Hepatocyte (in vitro differentiated cells): ENCODE results near the gene NUP62. TPM values are rescaled to one million over a fixed set of nuclear protein-coding genes. Genes with fewer than 3 reads are reported as not detected.

Source experiments
- DNase-seq: peaks from one replicate; pipeline ENCODE4 v3.0.0-alpha.2; 2016; ENCODE audit warnings: low spot score
- H2AFZ ChIP-seq: fragments of 200-600 bp; sonication (generic); 2 replicates; pipeline ENCODE4 v1.6.0; 2016; ENCODE audit warnings: antibody characterized with exemption, mild to moderate bottlenecking
- H3K27ac ChIP-seq: fragments of 200-600 bp; sonication (generic); 2 replicates; pipeline ENCODE4 v1.5.1; 2016; ENCODE audit warnings: mild to moderate bottlenecking
- H3K27me3 ChIP-seq: fragments of 200-600 bp; sonication (generic); 2 replicates; pipeline ENCODE4 v1.6.1; 2016
- H3K36me3 ChIP-seq: fragments of 200-600 bp; sonication (generic); replicated peaks from 2 replicates; pipeline ENCODE4 v1.5.1; 2016; ENCODE audit warnings: low read depth; ENCODE audit not compliant: insufficient read depth
- H3K4me1 ChIP-seq: fragments of 200-600 bp; sonication (generic); 2 replicates; pipeline ENCODE4 v1.5.1; 2016; ENCODE audit warnings: mild to moderate bottlenecking, moderate library complexity; ENCODE audit not compliant: insufficient read depth
- H3K4me2 ChIP-seq: fragments of 200-600 bp; sonication (generic); 2 replicates; pipeline ENCODE4 v1.6.0; 2016
- H3K4me3 ChIP-seq: fragments of 200-600 bp; sonication (generic); 2 replicates; pipeline ENCODE4 v1.5.1; 2016; ENCODE audit warnings: mild to moderate bottlenecking
- H3K79me2 ChIP-seq: fragments of 200-600 bp; sonication (generic); 2 replicates; pipeline ENCODE4 v1.6.0; 2017; ENCODE audit warnings: mild to moderate bottlenecking
- H3K9me2 ChIP-seq: fragments of 200-600 bp; sonication (generic); replicated peaks from 2 replicates; pipeline ENCODE4 v1.6.0; 2017; ENCODE audit warnings: mild to moderate bottlenecking; ENCODE audit not compliant: insufficient read depth
- H3K9me3 ChIP-seq: fragments of 200-600 bp; sonication (generic); 2 replicates; pipeline ENCODE4 v1.5.1; 2016; ENCODE audit warnings: low read depth, mild to moderate bottlenecking
- H4K20me1 ChIP-seq: fragments of 200-600 bp; sonication (generic); 2 replicates; pipeline ENCODE4 v1.6.0; 2016; ENCODE audit warnings: mild to moderate bottlenecking; ENCODE audit not compliant: insufficient read depth, poor library complexity, severe bottlenecking
- CTCF ChIP-seq: fragments of 200-600 bp; sonication (generic); IDR thresholded peaks from 2 replicates; pipeline ENCODE4 v1.5.1; 2016; ENCODE audit warnings: antibody characterized with exemption, mild to moderate bottlenecking; ENCODE audit not compliant: poor library complexity
- EZH2 ChIP-seq: fragments of 200-600 bp; sonication (generic); IDR thresholded peaks from 2 replicates; pipeline ENCODE4 v1.6.1; 2016; ENCODE audit warnings: antibody characterized with exemption, mild to moderate bottlenecking, borderline replicate concordance
- EZH2phosphoT487 ChIP-seq: fragments of 200-600 bp; sonication (generic); IDR thresholded peaks from one replicate; pipeline ENCODE4 v1.6.1; 2018; ENCODE audit warnings: antibody characterized with exemption, mild to moderate bottlenecking, low read depth, moderate library complexity; ENCODE audit not compliant: unreplicated experiment, severe bottlenecking
- WGBS: methylation state at CpG from one replicate; pipeline ENCODE4 v1.1.6; 2016; ENCODE audit warnings: low lambda C conversion rate; ENCODE audit errors: missing lambda C conversion rate; 5-methylcytosine and 5-hydroxymethylcytosine counted together
- polyA plus RNA-seq: library from polyadenylated mRNA; unstranded; fragments of >200 nt; fragmentation: Nextera tagmentation; extraction: Ambion mirVana; gene quantifications from 2 replicates; pipeline ENCODE4 v1.2.1, GENCODE V29; 2016
- total RNA-seq: library from RNA; depleted of rRNA; stranded (reverse); fragments of >200 nt; gene quantifications from 2 replicates; pipeline ENCODE4 v1.2.3, GENCODE V29; 2014

NUP62 gene
- total and polyA plus RNA-seq, 2 experiments from 2014 or later = 33.5 to 33.8 TPM

- H3K27ac ChIP-seq = no peak overlapping the region
- WGBS = 78% methylated on average over 5 of the region's 5 CpGs
- no peak overlapping the region for H2AFZ ChIP-seq
- no peak overlapping the region for H3K4me3 ChIP-seq
- no peaks in the 10 kb centered on the region for H3K27me3 ChIP-seq
- H3K9me2 ChIP-seq = no peaks in the 10 kb centered on the region
- H3K4me2 ChIP-seq = no peak overlapping the region
- no peak for DNase-seq
- H3K9me3 ChIP-seq = no peaks in the 10 kb centered on the region
- H3K4me1 ChIP-seq = peaks cover 3% of the 10 kb centered on the region
- no peak for TF ChIP-seq CTCF
- no peak for TF ChIP-seq EZH2
- no peak for TF ChIP-seq EZH2phosphoT487
- no peaks in the 10 kb centered on the region for H4K20me1 ChIP-seq
- no peaks in the 10 kb centered on the region for H3K79me2 ChIP-seq
- H3K36me3 ChIP-seq = no peaks in the 10 kb centered on the region
Observed at GRCh38 chr19:49936549-49936948, 7.2 kb upstream of the NUP62 start.

GRCh38 chr19:49933643-49934042 lies 4.3 kb upstream of the NUP62 start:
- Histone ChIP-seq H2AFZ (no peak overlapping the region), H3K27ac (no peak overlapping the region), H3K36me3 (no peaks in the 10 kb centered on the region), H3K79me2 (no peaks in the 10 kb centered on the region), H3K4me2 (no peak overlapping the region), H3K9me2 (no peaks in the 10 kb centered on the region), H3K4me1 (peaks cover 3% of the 10 kb centered on the region), H3K9me3 (no peaks in the 10 kb centered on the region), H4K20me1 (no peaks in the 10 kb centered on the region), H3K4me3 (no peak overlapping the region), H3K27me3 (no peaks in the 10 kb centered on the region)
- no peak for TF ChIP-seq CTCF
- no peak for TF ChIP-seq EZH2
- TF ChIP-seq EZH2phosphoT487 = no peak
- DNase-seq = no peak
- 96% methylated on average over 8 of the region's 8 CpGs for WGBS

GRCh38 chr19:49932731-49933131 lies 3.4 kb upstream of the NUP62 start:
- Histone ChIP-seq H3K4me1 (peaks cover 4% of the 10 kb centered on the region), H3K4me3 (no peak overlapping the region), H3K79me2 (peaks cover 4% of the 10 kb centered on the region), H3K27ac (no peak overlapping the region), H3K9me3 (no peaks in the 10 kb centered on the region), H3K9me2 (no peaks in the 10 kb centered on the region), H3K4me2 (no peak overlapping the region), H4K20me1 (no peaks in the 10 kb centered on the region), H3K27me3 (no peaks in the 10 kb centered on the region), H3K36me3 (no peaks in the 10 kb centered on the region), H2AFZ (no peak overlapping the region)
- WGBS = 99% methylated on average over 25 of the region's 25 CpGs
- no peak for DNase-seq
- TF ChIP-seq EZH2 = no peak
- TF ChIP-seq CTCF = no peak
- no peak for TF ChIP-seq EZH2phosphoT487

DNA sequence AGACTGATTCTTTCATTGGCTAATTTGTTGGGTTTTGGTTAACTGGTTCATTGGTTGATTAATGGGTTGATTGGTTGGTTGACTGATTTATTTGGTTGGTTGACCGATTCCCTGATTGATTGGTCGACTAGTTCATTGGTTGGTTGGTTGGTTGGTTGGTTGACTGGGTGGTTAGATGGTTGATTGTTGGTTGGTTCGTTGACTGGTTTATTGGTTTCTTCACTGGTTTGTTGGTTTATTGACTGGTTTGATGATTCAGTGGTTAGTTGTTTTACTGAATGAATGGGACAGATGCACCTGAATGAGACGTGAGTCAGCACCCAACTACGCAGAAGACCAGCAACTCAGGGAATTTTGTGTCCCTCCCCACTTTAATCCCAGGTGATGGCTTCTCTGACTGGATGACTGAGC lies 2.7 kb upstream of the NUP62 start:
- DNase-seq = no peak
- H3K9me3 ChIP-seq = no peaks in the 10 kb centered on the region
- no peak for TF ChIP-seq EZH2phosphoT487
- H3K27ac ChIP-seq = no peak overlapping the region
- no peak overlapping the region for H2AFZ ChIP-seq
- H3K36me3 ChIP-seq = no peaks in the 10 kb centered on the region
- H3K4me1 ChIP-seq = peaks cover 8% of the 10 kb centered on the region
- WGBS = 94% methylated on average over 5 of the region's 5 CpGs
- H3K27me3 ChIP-seq = no peaks in the 10 kb centered on the region
- no peak overlapping the region for H3K4me2 ChIP-seq
- H4K20me1 ChIP-seq = no peaks in the 10 kb centered on the region
- H3K79me2 ChIP-seq = peaks cover 11% of the 10 kb centered on the region
- no peaks in the 10 kb centered on the region for H3K9me2 ChIP-seq
- H3K4me3 ChIP-seq = no peak overlapping the region
